SU-DHL-6 (cell line): Measurements from ENCODE around the gene ING4.

ENCODE experiments used
- EZH2phosphoT487 ChIP-seq: fragments of 200-600 bp; sonication (generic), shearing (Covaris generic); conservative IDR thresholded peaks from 2 replicates; pipeline ENCODE4 v1.6.1; 2018; ENCODE audit warnings: mild to moderate bottlenecking, antibody characterized with exemption, low read length, moderate library complexity, mixed read lengths
- TF ChIP-seq, protein P1 (sequence below): fragments of 200-600 bp; sonication (generic); IDR thresholded peaks from one replicate; pipeline ENCODE4 v1.5.1; 2017; ENCODE audit warnings: antibody characterized with exemption, mild to moderate bottlenecking, low read length, moderate library complexity; ENCODE audit not compliant: insufficient read depth, poor library complexity, severe bottlenecking

DNA sequence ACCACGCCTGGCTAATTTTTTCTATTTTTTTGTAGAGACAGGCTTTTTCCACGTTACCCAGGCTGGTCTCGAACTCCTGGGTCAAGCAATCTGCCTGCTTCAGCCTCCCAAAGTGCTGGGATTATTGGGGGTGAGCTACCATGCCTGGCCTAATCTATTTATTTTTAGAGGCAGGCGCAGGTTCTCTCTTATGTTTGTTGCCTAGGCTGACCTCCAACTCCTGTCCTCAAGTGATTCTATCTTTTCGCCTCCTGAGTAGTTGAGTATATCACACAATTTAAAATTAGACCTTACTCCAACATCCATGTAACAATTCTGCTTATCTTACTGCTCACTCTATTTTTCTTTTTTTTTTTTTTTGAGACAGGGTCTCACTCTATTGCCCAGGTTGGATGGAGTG is 8.9 kb downstream of the ING4 start:
- TF ChIP-seq, protein P1, sequence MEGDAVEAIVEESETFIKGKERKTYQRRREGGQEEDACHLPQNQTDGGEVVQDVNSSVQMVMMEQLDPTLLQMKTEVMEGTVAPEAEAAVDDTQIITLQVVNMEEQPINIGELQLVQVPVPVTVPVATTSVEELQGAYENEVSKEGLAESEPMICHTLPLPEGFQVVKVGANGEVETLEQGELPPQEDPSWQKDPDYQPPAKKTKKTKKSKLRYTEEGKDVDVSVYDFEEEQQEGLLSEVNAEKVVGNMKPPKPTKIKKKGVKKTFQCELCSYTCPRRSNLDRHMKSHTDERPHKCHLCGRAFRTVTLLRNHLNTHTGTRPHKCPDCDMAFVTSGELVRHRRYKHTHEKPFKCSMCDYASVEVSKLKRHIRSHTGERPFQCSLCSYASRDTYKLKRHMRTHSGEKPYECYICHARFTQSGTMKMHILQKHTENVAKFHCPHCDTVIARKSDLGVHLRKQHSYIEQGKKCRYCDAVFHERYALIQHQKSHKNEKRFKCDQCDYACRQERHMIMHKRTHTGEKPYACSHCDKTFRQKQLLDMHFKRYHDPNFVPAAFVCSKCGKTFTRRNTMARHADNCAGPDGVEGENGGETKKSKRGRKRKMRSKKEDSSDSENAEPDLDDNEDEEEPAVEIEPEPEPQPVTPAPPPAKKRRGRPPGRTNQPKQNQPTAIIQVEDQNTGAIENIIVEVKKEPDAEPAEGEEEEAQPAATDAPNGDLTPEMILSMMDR, result no peak
- no peak for TF ChIP-seq EZH2phosphoT487
